HL-60 (cell line): Measurements from ENCODE around the gene TTLL7.

Experiments used
- DNase-seq, 2 experiments: peaks; one replicate each; pipeline ENCODE4 v3.0.0-alpha.2; 2010 to 2020; ENCODE audit warnings: low read depth in 1 of 2, low spot score in 1 of 2
- H3K27ac ChIP-seq: fragments of 250-450 bp; sonication (Bioruptor Pico); replicated peaks from 2 replicates; pipeline ENCODE4 v1.5.1; 2020; ENCODE audit warnings: mild to moderate bottlenecking, moderate library complexity
- H3K27me3 ChIP-seq: fragments of 250-450 bp; sonication (Bioruptor Pico); 2 replicates; pipeline ENCODE4 v1.5.1; 2021; ENCODE audit warnings: mild to moderate bottlenecking, moderate library complexity; ENCODE audit not compliant: insufficient read depth, poor library complexity, severe bottlenecking
- H3K4me3 ChIP-seq: replicated peaks from 2 replicates; pipeline ENCODE4 v1.5.1; 2011; ENCODE audit warnings: mild to moderate bottlenecking, control low read depth, low read length; ENCODE audit not compliant: insufficient read depth
- GABPA ChIP-seq: IDR thresholded peaks from 2 replicates; pipeline ENCODE4 v1.6.1; 2012; ENCODE audit warnings: low read depth
- POLR2AphosphoS5 ChIP-seq: IDR thresholded peaks from 2 replicates; pipeline ENCODE4 v1.6.1; 2012; ENCODE audit warnings: low read depth
- SPI1 ChIP-seq: IDR thresholded peaks from 2 replicates; pipeline ENCODE4 v1.6.1; 2012; ENCODE audit warnings: low read depth, mild to moderate bottlenecking, borderline replicate concordance
- TF ChIP-seq, protein P1 (sequence below): IDR thresholded peaks from one replicate; pipeline ENCODE4 v1.5.1; 2011; ENCODE audit warnings: low read length, control low read depth, inconsistent platforms; ENCODE audit not compliant: insufficient read depth
- TF ChIP-seq, protein P2 (sequence below): IDR thresholded peaks from 2 replicates; pipeline ENCODE4 v1.6.1; 2012; ENCODE audit warnings: low read depth; ENCODE audit not compliant: insufficient replicate concordance

The TTLL7 gene

DNA sequence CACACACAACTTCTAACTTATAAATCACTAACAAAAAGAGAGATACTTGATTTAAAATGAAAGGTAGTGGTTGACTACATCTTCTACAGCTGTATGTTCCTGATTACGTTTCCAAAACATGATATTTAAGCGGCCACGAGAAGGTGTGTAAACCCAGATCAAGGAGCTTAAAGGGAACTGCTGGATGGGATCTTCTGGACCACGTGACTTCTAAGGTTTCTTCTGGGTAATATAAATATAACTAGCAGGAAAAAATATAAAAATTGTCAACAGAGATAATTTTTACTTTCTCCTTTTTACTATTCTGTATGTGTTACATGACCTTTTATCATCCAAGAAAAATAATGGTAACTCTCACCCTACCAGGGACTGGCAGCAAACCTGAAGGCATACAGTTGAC, 66.2 kb downstream of the TTLL7 start:
- DNase-seq = no peak
- TF ChIP-seq GABPA = no peak
- no peak for TF ChIP-seq SPI1
- TF ChIP-seq, protein P1, sequence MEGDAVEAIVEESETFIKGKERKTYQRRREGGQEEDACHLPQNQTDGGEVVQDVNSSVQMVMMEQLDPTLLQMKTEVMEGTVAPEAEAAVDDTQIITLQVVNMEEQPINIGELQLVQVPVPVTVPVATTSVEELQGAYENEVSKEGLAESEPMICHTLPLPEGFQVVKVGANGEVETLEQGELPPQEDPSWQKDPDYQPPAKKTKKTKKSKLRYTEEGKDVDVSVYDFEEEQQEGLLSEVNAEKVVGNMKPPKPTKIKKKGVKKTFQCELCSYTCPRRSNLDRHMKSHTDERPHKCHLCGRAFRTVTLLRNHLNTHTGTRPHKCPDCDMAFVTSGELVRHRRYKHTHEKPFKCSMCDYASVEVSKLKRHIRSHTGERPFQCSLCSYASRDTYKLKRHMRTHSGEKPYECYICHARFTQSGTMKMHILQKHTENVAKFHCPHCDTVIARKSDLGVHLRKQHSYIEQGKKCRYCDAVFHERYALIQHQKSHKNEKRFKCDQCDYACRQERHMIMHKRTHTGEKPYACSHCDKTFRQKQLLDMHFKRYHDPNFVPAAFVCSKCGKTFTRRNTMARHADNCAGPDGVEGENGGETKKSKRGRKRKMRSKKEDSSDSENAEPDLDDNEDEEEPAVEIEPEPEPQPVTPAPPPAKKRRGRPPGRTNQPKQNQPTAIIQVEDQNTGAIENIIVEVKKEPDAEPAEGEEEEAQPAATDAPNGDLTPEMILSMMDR = no peak
- TF ChIP-seq, protein P2, sequence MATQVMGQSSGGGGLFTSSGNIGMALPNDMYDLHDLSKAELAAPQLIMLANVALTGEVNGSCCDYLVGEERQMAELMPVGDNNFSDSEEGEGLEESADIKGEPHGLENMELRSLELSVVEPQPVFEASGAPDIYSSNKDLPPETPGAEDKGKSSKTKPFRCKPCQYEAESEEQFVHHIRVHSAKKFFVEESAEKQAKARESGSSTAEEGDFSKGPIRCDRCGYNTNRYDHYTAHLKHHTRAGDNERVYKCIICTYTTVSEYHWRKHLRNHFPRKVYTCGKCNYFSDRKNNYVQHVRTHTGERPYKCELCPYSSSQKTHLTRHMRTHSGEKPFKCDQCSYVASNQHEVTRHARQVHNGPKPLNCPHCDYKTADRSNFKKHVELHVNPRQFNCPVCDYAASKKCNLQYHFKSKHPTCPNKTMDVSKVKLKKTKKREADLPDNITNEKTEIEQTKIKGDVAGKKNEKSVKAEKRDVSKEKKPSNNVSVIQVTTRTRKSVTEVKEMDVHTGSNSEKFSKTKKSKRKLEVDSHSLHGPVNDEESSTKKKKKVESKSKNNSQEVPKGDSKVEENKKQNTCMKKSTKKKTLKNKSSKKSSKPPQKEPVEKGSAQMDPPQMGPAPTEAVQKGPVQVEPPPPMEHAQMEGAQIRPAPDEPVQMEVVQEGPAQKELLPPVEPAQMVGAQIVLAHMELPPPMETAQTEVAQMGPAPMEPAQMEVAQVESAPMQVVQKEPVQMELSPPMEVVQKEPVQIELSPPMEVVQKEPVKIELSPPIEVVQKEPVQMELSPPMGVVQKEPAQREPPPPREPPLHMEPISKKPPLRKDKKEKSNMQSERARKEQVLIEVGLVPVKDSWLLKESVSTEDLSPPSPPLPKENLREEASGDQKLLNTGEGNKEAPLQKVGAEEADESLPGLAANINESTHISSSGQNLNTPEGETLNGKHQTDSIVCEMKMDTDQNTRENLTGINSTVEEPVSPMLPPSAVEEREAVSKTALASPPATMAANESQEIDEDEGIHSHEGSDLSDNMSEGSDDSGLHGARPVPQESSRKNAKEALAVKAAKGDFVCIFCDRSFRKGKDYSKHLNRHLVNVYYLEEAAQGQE = no peak
- TF ChIP-seq POLR2AphosphoS5 = no peak
- Histone ChIP-seq H3K4me3 (no peak overlapping the region), H3K27me3 (no peaks in the 10 kb centered on the region), H3K27ac (no peak overlapping the region)

DNA sequence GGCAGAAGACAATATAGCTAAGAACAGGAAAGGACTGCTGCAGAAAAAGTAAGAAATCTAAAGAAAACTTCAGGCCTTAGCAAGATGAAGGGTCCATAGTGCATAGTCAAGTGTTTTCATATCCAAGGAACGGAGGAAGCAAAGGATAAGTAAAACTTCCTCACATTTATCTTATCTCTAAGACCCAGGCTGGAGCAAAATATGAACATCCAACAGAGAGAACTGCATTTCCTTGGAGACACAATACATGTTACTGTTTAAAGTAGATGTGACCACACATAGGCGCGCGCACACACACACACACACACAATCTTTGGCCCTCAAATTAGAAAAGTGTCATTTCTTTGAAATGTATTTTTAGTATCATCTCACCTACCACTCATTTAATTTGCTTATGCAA, 66.7 kb downstream of the TTLL7 start:
- DNase-seq = no peak
- no peak overlapping the region for H3K27ac ChIP-seq
- TF ChIP-seq POLR2AphosphoS5 (no peak), GABPA (no peak), SPI1 (no peak)
- TF ChIP-seq, protein P1 = no peak
- TF ChIP-seq, protein P2 = no peak
- no peaks in the 10 kb centered on the region for H3K27me3 ChIP-seq
- H3K4me3 ChIP-seq = no peak overlapping the region

DNA sequence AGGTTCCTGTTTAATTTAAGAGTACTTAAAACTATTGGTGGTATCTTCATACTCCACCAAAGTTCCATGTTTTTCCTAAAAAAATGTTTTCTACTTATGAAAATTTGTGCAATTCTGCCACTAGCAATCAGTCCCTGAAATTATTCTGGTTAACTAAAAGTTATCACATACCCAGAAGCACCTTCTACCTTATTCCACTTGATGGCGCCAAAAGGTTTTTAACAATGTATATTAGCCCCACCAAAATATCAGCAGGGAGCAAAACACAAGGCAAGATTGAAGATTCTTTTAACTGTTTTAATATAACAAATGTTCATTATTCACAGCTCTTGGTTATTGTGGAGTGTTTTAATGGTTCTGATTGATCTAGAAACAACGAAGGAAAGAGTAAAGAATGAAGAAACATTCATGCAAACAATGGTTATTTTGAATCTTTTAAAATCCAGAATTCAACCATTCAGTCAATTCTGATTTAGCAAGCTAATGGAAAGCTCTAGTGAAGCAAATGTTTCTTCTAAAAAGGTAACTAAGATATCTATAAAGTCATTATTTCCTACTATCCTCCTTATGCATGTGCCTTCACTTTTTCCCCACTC, 67.2 kb downstream of the TTLL7 start:
- TF ChIP-seq, protein P1 = peak; percentile 41
- TF ChIP-seq, protein P2 = no peak
- Histone ChIP-seq H3K27ac (no peak overlapping the region), H3K27me3 (no peaks in the 10 kb centered on the region), H3K4me3 (no peak overlapping the region)
- DNase-seq = peak in 1 of 2 experiments; percentile 20
